GM12878 (cell line): ENCODE measurements around the gene CRAT. TPM values are rescaled to one million over a fixed set of nuclear protein-coding genes. Genes with fewer than 3 reads are reported as not detected.

Experiments
- BCL11A ChIP-seq: IDR thresholded peaks from 2 replicates; pipeline ENCODE4 v1.6.1; 2011; ENCODE audit warnings: low read depth, low read length
- CEBPB ChIP-seq, 2 experiments: fragments of 150-350 bp in 1 of 2; IDR thresholded peaks; 2 replicates each; pipeline ENCODE4 v1.6.1; 2012 to 2014; ENCODE audit warnings: low read depth in 2 of 2, low read length in 2 of 2, borderline replicate concordance in 1 of 2, inconsistent platforms in 1 of 2
- ESRRA ChIP-seq: IDR thresholded peaks from 2 replicates; pipeline ENCODE4 v1.6.1; 2012; ENCODE audit warnings: mild to moderate bottlenecking, low read length, improper control_type of control experiment
- FOXM1 ChIP-seq: IDR thresholded peaks from 2 replicates; pipeline ENCODE4 v1.6.1; 2012; ENCODE audit warnings: low read depth, mild to moderate bottlenecking, inconsistent platforms, low read length, moderate library complexity
- JUNB ChIP-seq: IDR thresholded peaks from 2 replicates; pipeline ENCODE4 v1.6.1; 2016; ENCODE audit warnings: antibody characterized with exemption, mild to moderate bottlenecking
- MXI1 ChIP-seq: fragments of 150-350 bp; IDR thresholded peaks from 2 replicates; pipeline ENCODE4 v1.6.1; 2011; ENCODE audit warnings: low read depth, mild to moderate bottlenecking, inconsistent platforms, low read length, improper control_type of control experiment
- MYC ChIP-seq: IDR thresholded peaks from 2 replicates; pipeline ENCODE4 v1.6.1; 2011; ENCODE audit warnings: mild to moderate bottlenecking, low read length, moderate library complexity, inconsistent platforms; ENCODE audit not compliant: insufficient read depth, insufficient replicate concordance, insufficient read length, severe bottlenecking
- NFXL1 ChIP-seq: fragments of 450-650 bp; IDR thresholded peaks from 2 replicates; pipeline ENCODE4 v1.6.1; 2017; ENCODE audit warnings: antibody characterized with exemption, mild to moderate bottlenecking, borderline replicate concordance
- NR2C2 ChIP-seq: IDR thresholded peaks from 2 replicates; pipeline ENCODE4 v1.6.1; 2011; ENCODE audit warnings: borderline replicate concordance, low read depth; ENCODE audit not compliant: control insufficient read depth, insufficient read length
- PAX8 ChIP-seq: fragments of 450-650 bp; IDR thresholded peaks from 2 replicates; pipeline ENCODE4 v1.6.1; 2017; ENCODE audit warnings: mild to moderate bottlenecking, moderate library complexity
- RAD21 ChIP-seq: IDR thresholded peaks from 2 replicates; pipeline ENCODE4 v1.6.1; 2011; ENCODE audit warnings: mild to moderate bottlenecking, low read depth, low read length, moderate library complexity; ENCODE audit not compliant: insufficient read depth
- SREBF2 ChIP-seq: IDR thresholded peaks from 2 replicates; pipeline ENCODE4 v1.6.1; 2012; ENCODE audit warnings: mild to moderate bottlenecking, low read length
- TBL1XR1 ChIP-seq: IDR thresholded peaks from 2 replicates; pipeline ENCODE4 v1.6.1; 2012; ENCODE audit warnings: low read depth, low read length, improper control_type of control experiment
- TCF12 ChIP-seq: IDR thresholded peaks from 2 replicates; pipeline ENCODE4 v1.6.1; 2011; ENCODE audit warnings: low read depth, mild to moderate bottlenecking, low read length
- WRNIP1 ChIP-seq: IDR thresholded peaks from 2 replicates; pipeline ENCODE4 v1.6.1; 2011; ENCODE audit warnings: low read depth, low read length, improper control_type of control experiment, borderline replicate concordance
- ZNF274 ChIP-seq: IDR thresholded peaks from one replicate; pipeline ENCODE4 v1.8.0; 2011; ENCODE audit not compliant: insufficient read length, insufficient read depth
- ZNF384 ChIP-seq: IDR thresholded peaks from 2 replicates; pipeline ENCODE4 v1.6.1; 2012; ENCODE audit warnings: low read depth, mild to moderate bottlenecking, low read length, improper control_type of control experiment, borderline replicate concordance
- polyA plus RNA-seq, 11 experiments: library from polyadenylated mRNA; depleted of rRNA in 4 of 11; unstranded in 6 of 11; stranded (reverse) in 5 of 11; fragments of >200 nt; fragmentation: Nextera tagmentation in 4 of 11; fragmentation: Illumina TruSeq in 1 of 11; extraction: Ambion mirVana in 4 of 11; extraction: Trizol in 1 of 11; gene quantifications; 1 replicate in 1 of 11; 2 replicates in 10 of 11; pipeline versions ENCODE4 v1.2.1 to v1.2.3, GENCODE V29; 2011 to 2016; ENCODE audit warnings: inconsistent platforms in 2 of 11, missing spikeins in 2 of 11, low read depth in 1 of 11
- total RNA-seq, 4 experiments: library from RNA; depleted of rRNA in 3 of 4; stranded (reverse); fragments of >200 nt in 3 of 4; fragmentation: Illumina TruSeq in 1 of 4; extraction: Trizol in 1 of 4; gene quantifications; 2 replicates each; pipeline versions ENCODE4 v1.2.1 to v1.2.3, GENCODE V29; 2013 to 2021
- TF ChIP-seq, protein P1 (sequence below): fragments of 450-650 bp; IDR thresholded peaks from 2 replicates; pipeline ENCODE4 v1.6.1; 2016; ENCODE audit warnings: mild to moderate bottlenecking, moderate library complexity, borderline replicate concordance
- TF ChIP-seq, protein P2 (sequence below), 3 experiments: IDR thresholded peaks in 2 of 3; conservative IDR thresholded peaks in 1 of 3; 2 replicates each; pipeline ENCODE4 v1.5.1; 2011; ENCODE audit warnings: low read depth in 3 of 3, low read length in 3 of 3, mild to moderate bottlenecking in 3 of 3, control low read depth in 2 of 3, moderate library complexity in 2 of 3, inconsistent platforms in 1 of 3, mixed read lengths in 1 of 3; ENCODE audit not compliant: control insufficient read depth in 2 of 3, insufficient read depth in 1 of 3; ENCODE audit errors: extremely low read depth in 1 of 3
- TF ChIP-seq, protein P3 (sequence below): fragments of 450-650 bp; formaldehyde crosslinking; IDR thresholded peaks from 2 replicates; pipeline ENCODE4 v1.5.0; 2022; ENCODE audit warnings: mild to moderate bottlenecking, missing genetic modification characterization

Gene CRAT
- total and polyA plus RNA-seq, 10 of the 15 experiments (the other 5 are each of a cell fraction or from before 2014, with no cell fraction given) = 0.10 to 3.4 (median 1.8) TPM

DNA sequence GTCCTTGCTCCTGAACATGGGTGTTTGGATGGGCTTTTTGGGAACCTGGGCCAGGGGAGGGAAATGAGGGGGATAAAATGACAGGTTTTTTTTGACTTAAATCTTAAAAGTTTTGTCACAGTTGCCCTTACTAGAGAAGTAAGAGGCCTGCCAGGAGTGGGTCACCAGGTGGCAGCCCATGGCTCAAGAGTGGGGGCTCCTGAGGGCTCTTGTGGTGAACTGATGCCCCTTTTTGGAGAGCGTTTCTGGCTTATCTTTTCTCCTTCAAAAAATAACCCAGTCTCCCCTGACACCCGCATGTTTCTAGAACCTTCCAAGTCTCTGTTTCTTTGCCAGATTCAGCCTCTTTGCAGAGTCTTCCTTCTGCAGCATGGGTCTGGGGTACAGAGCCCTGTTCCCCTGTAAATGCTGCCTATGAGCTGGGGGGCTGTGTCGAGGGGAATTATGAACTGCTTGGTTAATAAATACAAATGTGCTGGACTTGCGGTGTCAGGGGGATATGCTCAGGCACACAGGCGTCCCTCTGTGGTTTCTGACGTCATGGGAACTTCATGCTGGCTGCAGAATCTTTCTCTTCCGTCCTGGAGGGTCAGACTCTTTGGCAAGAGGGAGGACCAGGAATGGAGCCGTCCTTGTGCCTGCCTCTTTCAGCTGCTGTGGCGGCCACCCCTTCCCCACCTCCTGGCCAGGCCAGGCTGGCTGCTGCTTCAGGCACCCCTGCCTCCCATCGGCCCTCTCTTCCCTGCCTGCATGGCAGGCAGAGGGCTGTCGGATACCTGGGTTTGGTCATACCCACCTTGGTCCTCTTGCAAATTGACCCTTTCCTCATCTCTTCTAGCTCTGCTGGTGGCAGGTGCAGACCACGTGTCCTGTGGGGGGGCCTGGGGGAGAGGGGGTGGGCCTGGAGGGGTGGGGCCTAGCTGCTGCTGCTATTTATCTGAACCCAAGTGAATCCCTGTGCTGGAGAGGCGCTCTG, 30.8 kb upstream of the CRAT start (continued):
- TF ChIP-seq, protein P1, sequence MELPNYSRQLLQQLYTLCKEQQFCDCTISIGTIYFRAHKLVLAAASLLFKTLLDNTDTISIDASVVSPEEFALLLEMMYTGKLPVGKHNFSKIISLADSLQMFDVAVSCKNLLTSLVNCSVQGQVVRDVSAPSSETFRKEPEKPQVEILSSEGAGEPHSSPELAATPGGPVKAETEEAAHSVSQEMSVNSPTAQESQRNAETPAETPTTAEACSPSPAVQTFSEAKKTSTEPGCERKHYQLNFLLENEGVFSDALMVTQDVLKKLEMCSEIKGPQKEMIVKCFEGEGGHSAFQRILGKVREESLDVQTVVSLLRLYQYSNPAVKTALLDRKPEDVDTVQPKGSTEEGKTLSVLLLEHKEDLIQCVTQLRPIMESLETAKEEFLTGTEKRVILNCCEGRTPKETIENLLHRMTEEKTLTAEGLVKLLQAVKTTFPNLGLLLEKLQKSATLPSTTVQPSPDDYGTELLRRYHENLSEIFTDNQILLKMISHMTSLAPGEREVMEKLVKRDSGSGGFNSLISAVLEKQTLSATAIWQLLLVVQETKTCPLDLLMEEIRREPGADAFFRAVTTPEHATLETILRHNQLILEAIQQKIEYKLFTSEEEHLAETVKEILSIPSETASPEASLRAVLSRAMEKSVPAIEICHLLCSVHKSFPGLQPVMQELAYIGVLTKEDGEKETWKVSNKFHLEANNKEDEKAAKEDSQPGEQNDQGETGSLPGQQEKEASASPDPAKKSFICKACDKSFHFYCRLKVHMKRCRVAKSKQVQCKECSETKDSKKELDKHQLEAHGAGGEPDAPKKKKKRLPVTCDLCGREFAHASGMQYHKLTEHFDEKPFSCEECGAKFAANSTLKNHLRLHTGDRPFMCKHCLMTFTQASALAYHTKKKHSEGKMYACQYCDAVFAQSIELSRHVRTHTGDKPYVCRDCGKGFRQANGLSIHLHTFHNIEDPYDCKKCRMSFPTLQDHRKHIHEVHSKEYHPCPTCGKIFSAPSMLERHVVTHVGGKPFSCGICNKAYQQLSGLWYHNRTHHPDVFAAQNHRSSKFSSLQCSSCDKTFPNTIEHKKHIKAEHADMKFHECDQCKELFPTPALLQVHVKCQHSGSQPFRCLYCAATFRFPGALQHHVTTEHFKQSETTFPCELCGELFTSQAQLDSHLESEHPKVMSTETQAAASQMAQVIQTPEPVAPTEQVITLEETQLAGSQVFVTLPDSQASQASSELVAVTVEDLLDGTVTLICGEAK = no peak; the same call in 1 of the 2 replicates
- TF ChIP-seq NR2C2 = no peak
- no peak for TF ChIP-seq MYC
- TF ChIP-seq ZNF384 = no peak
- no peak for TF ChIP-seq RAD21
- no peak for TF ChIP-seq PAX8
- TF ChIP-seq ZNF274 = no peak
- TF ChIP-seq FOXM1 = no peak
- TF ChIP-seq, protein P2, sequence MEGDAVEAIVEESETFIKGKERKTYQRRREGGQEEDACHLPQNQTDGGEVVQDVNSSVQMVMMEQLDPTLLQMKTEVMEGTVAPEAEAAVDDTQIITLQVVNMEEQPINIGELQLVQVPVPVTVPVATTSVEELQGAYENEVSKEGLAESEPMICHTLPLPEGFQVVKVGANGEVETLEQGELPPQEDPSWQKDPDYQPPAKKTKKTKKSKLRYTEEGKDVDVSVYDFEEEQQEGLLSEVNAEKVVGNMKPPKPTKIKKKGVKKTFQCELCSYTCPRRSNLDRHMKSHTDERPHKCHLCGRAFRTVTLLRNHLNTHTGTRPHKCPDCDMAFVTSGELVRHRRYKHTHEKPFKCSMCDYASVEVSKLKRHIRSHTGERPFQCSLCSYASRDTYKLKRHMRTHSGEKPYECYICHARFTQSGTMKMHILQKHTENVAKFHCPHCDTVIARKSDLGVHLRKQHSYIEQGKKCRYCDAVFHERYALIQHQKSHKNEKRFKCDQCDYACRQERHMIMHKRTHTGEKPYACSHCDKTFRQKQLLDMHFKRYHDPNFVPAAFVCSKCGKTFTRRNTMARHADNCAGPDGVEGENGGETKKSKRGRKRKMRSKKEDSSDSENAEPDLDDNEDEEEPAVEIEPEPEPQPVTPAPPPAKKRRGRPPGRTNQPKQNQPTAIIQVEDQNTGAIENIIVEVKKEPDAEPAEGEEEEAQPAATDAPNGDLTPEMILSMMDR (IDR thresholded peaks at IDR 0.05 in 2 of 3, conservative IDR thresholded peaks at IDR 0.05 in 1 of 3; ENCODE audit: control insufficient read depth in 2 of 3, extremely low read depth in 1 of 3, insufficient read depth in 1 of 3, low read depth in 3 of 3, low read length in 3 of 3) = no peak
- TF ChIP-seq SREBF2 = no peak
- TF ChIP-seq, protein P3, sequence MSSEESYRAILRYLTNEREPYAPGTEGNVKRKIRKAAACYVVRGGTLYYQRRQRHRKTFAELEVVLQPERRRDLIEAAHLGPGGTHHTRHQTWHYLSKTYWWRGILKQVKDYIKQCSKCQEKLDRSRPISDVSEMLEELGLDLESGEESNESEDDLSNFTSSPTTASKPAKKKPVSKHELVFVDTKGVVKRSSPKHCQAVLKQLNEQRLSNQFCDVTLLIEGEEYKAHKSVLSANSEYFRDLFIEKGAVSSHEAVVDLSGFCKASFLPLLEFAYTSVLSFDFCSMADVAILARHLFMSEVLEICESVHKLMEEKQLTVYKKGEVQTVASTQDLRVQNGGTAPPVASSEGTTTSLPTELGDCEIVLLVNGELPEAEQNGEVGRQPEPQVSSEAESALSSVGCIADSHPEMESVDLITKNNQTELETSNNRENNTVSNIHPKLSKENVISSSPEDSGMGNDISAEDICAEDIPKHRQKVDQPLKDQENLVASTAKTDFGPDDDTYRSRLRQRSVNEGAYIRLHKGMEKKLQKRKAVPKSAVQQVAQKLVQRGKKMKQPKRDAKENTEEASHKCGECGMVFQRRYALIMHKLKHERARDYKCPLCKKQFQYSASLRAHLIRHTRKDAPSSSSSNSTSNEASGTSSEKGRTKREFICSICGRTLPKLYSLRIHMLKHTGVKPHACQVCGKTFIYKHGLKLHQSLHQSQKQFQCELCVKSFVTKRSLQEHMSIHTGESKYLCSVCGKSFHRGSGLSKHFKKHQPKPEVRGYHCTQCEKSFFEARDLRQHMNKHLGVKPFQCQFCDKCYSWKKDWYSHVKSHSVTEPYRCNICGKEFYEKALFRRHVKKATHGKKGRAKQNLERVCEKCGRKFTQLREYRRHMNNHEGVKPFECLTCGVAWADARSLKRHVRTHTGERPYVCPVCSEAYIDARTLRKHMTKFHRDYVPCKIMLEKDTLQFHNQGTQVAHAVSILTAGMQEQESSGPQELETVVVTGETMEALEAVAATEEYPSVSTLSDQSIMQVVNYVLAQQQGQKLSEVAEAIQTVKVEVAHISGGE = no peak
- TF ChIP-seq JUNB = 0 out of 2 replicates have a peak, but pooled peaks have one; percentile 40
- TF ChIP-seq WRNIP1 = no peak
- TF ChIP-seq TCF12 = no peak
- peak; percentile 62; the same call in 1 of the 2 replicates for TF ChIP-seq TBL1XR1
- TF ChIP-seq MXI1 = no peak
- no peak for TF ChIP-seq ESRRA
- no peak for TF ChIP-seq NFXL1
- TF ChIP-seq BCL11A = peak; percentile 67; the same call in 1 of the 2 replicates
- TF ChIP-seq CEBPB (IDR thresholded peaks at IDR 0.05; ENCODE audit: borderline replicate concordance in 1 of 2, low read depth in 2 of 2, low read length in 2 of 2) = no peak
